GM21619 (cell line): Measurements from ENCODE around the gene COPRS.

Experiments
- ATAC-seq: cut with Tn5 transposase; IDR thresholded peaks from one replicate; pipeline ENCODE4 v1.9.1; 2021; ENCODE audit not compliant: unreplicated experiment

Gene COPRS

GRCh38 chr17:31858642-31859486, at the start of gene COPRS:
TSS of gene COPRS (minus strand) at chr17:31859244. CDS start at chr17:31859199, 45 bp downstream.
- peak; percentile 68 for ATAC-seq

- no peak for ATAC-seq
These were observed 49.3 kb upstream of the COPRS start for GRCh38 chr17:31908386-31908785.

- ATAC-seq = no peak
These were observed 48.4 kb upstream of the COPRS start for GRCh38 chr17:31907342-31907962.

- no peak for ATAC-seq
These were observed 44.4 kb upstream of the COPRS start for GRCh38 chr17:31903401-31903800.

GRCh38 chr17:31902693-31903092, 43.6 kb upstream of the COPRS start:
- ATAC-seq = no peak

- ATAC-seq = no peak
These were observed 41.8 kb upstream of the COPRS start for GRCh38 chr17:31900877-31901276.

GRCh38 chr17:31888124-31888523, 29.1 kb upstream of the COPRS start:
- ATAC-seq = no peak

- ATAC-seq = no peak
These were observed 23.5 kb upstream of the COPRS start for GRCh38 chr17:31882571-31882970.

- ATAC-seq = no peak
These were observed 21.3 kb upstream of the COPRS start for GRCh38 chr17:31880311-31880710.

- ATAC-seq = no peak
These were observed 19.6 kb upstream of the COPRS start for GRCh38 chr17:31878703-31879073.

- no peak for ATAC-seq
These were observed 19.1 kb upstream of the COPRS start for GRCh38 chr17:31877911-31878702.

- no peak for ATAC-seq
These were observed 18.3 kb upstream of the COPRS start for GRCh38 chr17:31877341-31877740.

- ATAC-seq = no peak
These were observed 16.0 kb upstream of the COPRS start for GRCh38 chr17:31875081-31875480.

- no peak for ATAC-seq
These were observed 10.9 kb upstream of the COPRS start for GRCh38 chr17:31869797-31870568.

- no peak for ATAC-seq
These were observed 10.0 kb upstream of the COPRS start for GRCh38 chr17:31869031-31869430.

GRCh38 chr17:31859487-31860008, 504 bp upstream of the COPRS start:
- ATAC-seq = no peak

GRCh38 chr17:31857920-31858641, 963 bp downstream of the COPRS start:
- ATAC-seq = no peak

- ATAC-seq = no peak
These were observed 2.3 kb downstream of the COPRS start for GRCh38 chr17:31856750-31857149.

GRCh38 chr17:31854672-31855071, 4.4 kb downstream of the COPRS start:
- ATAC-seq = no peak

GRCh38 chr17:31853911-31854470, 5.1 kb downstream of the COPRS start:
- ATAC-seq = no peak
